ENCODE results near the gene LRPAP1.
"Not testable (repeated sequence)": the region's sequence is repeated elsewhere in the genome, so short reads cannot be mapped to it uniquely, and the experiment has no call there.

- not testable (repeated sequence) for TF ChIP-seq CTCF (IDR thresholded peaks at IDR 0.05; ENCODE audit: low read depth, low read length); POLR2A (IDR thresholded peaks at IDR 0.05; ENCODE audit: extremely low read depth, insufficient read length); MAX (IDR thresholded peaks at IDR 0.05; ENCODE audit: low read depth, low read length); MYC (IDR thresholded peaks at IDR 0.05; ENCODE audit: low read depth, low read length)
These were observed 43.5 kb upstream of the LRPAP1 start for GRCh38 chr4:3575426-3576369.

Data from NB4 (cell line).